ENCODE results near the gene KCNMB2.

Gene KCNMB2

DNA sequence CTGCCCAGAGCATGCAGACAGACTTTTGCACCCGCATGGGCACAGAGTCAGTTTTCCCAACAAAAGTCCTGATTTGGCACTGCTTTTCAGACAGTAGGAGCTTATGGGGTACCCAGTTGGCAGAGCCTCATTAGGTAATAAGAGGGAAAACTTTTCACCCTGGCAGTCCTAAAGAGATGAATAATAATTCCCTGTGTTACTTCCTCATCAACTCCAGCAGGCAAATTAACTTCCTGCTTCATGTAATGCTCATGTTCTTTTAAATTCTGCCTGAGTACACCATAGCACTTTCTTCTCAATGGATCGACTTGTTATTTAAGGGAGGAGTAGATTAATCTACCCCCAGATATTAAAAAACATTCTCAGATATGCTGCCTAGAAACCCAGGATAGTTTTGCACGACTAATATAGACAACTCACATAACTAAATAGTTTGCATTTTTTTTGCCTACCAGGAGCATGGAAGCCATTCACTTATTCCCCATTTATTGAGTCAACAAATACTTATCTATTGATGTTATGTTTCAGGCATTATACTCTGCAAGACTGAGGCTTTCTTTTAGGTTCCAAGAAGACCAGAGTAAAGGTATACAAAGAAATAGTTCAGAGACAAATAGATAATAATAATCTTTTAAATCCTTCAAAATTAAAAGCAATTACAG, 214.5 kb downstream of the KCNMB2 start:
- TF ChIP-seq, protein P1, sequence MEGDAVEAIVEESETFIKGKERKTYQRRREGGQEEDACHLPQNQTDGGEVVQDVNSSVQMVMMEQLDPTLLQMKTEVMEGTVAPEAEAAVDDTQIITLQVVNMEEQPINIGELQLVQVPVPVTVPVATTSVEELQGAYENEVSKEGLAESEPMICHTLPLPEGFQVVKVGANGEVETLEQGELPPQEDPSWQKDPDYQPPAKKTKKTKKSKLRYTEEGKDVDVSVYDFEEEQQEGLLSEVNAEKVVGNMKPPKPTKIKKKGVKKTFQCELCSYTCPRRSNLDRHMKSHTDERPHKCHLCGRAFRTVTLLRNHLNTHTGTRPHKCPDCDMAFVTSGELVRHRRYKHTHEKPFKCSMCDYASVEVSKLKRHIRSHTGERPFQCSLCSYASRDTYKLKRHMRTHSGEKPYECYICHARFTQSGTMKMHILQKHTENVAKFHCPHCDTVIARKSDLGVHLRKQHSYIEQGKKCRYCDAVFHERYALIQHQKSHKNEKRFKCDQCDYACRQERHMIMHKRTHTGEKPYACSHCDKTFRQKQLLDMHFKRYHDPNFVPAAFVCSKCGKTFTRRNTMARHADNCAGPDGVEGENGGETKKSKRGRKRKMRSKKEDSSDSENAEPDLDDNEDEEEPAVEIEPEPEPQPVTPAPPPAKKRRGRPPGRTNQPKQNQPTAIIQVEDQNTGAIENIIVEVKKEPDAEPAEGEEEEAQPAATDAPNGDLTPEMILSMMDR (IDR thresholded peaks at IDR 0.05; ENCODE audit: insufficient read depth, low read length, missing control alignments), result no peak
- CTCF ChIA-PET, result no interaction called here
- POLR2A ChIA-PET, result no interaction called here
- H3K4me3 ChIP-seq (ENCODE audit: low read depth, low read length), result no peak overlapping the region
- no peak for DNase-seq (ENCODE audit: low read depth, low spot score)

DNA sequence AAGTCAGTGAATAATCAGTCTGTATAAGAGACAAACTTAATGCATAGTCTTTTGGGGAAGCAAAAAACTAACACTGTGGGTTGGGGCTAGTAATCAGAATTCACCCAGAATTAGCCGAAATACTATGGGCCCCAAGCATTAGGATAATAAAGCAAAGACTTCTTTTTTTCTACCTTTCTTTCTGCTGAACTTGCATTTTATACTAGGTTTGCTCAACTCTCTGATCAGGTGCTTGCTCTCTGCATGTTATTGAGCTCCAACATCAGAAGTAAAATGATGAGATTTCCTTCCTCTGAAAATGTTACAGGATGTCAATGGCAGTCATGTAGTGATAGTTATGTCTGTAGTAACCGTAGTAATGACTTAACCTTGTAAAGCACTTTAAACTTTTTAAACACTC, 216.6 kb downstream of the KCNMB2 start:
- no peak overlapping the region for H3K4me3 ChIP-seq (ENCODE audit: low read depth, low read length)
- ChIA-PET POLR2A (no interaction called here), CTCF (no interaction called here)
- DNase-seq (ENCODE audit: low read depth, low spot score), result no peak
- TF ChIP-seq, protein P1 (IDR thresholded peaks at IDR 0.05; ENCODE audit: insufficient read depth, low read length, missing control alignments), result no peak

DNA sequence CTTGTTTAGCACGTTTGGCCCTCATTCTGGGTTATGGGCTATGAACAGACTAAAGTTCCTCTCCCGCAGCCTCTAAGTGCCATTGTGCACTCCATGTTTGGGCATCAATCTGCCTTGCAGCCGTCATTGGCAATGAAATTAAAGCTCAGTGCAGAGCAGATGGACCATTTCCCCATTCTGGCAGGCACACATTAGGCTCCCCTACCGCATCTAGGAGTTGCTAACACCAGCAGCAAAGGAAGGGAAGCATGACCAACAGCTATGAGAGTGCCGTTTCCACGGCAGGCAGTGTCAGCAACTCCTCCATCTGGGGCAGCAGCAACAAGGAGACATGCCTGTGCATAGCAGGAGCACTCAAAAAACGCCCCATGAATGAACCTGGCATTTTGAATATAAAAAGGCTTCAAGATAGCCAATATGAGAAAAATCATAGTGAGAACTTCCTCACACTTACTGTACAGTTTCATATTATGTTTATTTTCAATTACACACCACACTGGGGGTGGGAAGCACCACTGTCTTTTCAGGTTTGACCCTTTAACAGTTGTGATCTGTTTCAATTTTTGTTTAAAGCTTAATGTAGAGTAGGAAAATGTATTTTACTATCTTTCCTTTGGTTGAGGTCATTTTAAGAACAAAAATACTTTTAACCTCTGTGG, 218.7 kb downstream of the KCNMB2 start:
- DNase-seq (ENCODE audit: low read depth, low spot score), result no peak
- CTCF ChIA-PET, result no interaction called here
- TF ChIP-seq, protein P1 (IDR thresholded peaks at IDR 0.05; ENCODE audit: insufficient read depth, low read length, missing control alignments), result no peak
- POLR2A ChIA-PET, result no interaction called here
- no peak overlapping the region for H3K4me3 ChIP-seq (ENCODE audit: low read depth, low read length)

DNA sequence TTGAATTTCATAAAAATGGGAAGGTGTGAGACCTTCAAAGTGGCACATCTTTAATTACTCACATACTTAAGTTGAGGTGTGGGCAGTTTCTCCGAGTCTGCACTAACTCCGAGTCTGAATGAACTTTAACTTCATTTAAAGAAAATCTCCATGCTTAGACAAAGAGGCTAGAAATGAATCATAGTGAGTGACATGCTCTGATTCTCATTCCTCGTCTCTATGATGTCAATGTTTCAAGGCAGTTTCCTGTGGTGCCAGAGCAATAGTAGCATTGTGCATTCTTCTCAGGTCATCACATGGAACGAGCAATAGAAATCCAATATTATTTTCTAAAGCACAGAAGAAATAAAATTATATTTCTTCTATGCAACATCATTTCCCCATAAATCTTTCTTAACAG, 224.8 kb downstream of the KCNMB2 start:
- TF ChIP-seq, protein P1 (IDR thresholded peaks at IDR 0.05; ENCODE audit: insufficient read depth, low read length, missing control alignments), result no peak
- POLR2A ChIA-PET, result no interaction called here
- H3K4me3 ChIP-seq (ENCODE audit: low read depth, low read length), result no peak overlapping the region
- CTCF ChIA-PET, result no interaction called here
- DNase-seq (ENCODE audit: low read depth, low spot score), result no peak

DNA sequence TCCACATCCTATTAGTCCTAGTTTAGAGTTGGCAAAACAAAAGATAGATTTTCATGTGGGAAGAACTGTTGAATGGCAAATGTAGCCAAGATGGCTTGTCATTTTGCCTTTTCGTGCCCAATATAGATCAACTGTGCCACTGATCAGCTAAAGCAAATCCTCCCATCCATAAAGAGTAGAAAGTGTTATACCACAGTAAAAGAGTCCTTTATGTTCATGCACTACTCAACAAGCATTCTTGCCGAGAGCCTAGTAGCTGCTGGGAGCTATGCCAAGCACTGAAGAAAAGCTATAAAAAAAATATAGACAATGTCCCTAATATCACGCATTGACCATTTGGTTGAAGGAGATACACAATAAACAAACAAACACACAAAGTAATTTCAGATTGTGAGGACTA, 225.2 kb downstream of the KCNMB2 start:
- H3K4me3 ChIP-seq (ENCODE audit: low read depth, low read length), result no peak overlapping the region
- no peak for DNase-seq (ENCODE audit: low read depth, low spot score)
- TF ChIP-seq, protein P1 (IDR thresholded peaks at IDR 0.05; ENCODE audit: insufficient read depth, low read length, missing control alignments), result no peak
- CTCF ChIA-PET, result no interaction called here
- POLR2A ChIA-PET, result no interaction called here

DNA sequence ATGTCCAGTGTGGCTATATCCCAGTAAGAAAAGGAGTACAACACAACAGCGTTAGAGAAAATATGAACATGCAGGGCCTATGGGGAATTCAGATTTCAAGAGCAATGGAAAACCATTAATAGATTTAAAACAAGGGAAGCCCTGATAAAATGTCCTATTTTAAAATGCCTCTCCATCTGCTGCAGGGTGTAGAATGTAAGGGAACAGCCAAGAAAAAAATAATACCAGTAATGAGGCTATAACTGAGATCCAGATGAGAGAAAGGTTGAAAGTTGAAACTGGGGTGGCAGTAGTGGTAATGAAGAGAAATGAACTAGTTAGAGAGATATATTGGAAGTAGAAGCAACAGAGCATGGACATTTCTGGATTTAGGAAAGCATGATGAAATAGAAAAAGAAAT, 226.1 kb downstream of the KCNMB2 start:
- ChIA-PET POLR2A (no interaction called here), CTCF (no interaction called here)
- no peak for DNase-seq (ENCODE audit: low read depth, low spot score)
- TF ChIP-seq, protein P1 (IDR thresholded peaks at IDR 0.05; ENCODE audit: insufficient read depth, low read length, missing control alignments), result no peak
- H3K4me3 ChIP-seq (ENCODE audit: low read depth, low read length), result no peak overlapping the region

Data from AG04449 (cell line).